Mucosa of gallbladder (tissue), 1 donor: Measurements from ENCODE around the gene DCHS1. TPM values are rescaled to one million over a fixed set of nuclear protein-coding genes. Genes with fewer than 3 reads are reported as not detected.
"Not testable (repeated sequence)": the region's sequence is repeated elsewhere in the genome, so short reads cannot be mapped to it uniquely, and the experiment has no call there.

ENCODE experiments used
- DNase-seq: peaks from one replicate; pipeline ENCODE4 v3.0.0-alpha.2; 2020; ENCODE audit warnings: low spot score
- total RNA-seq: library from RNA; stranded (reverse); gene quantifications from one replicate; pipeline ENCODE4 v1.2.1, GENCODE V29; 2021
- donor health status: DM: no; HTN: no; CAD: no.

DCHS1 gene
- total RNA-seq = 25.1 TPM

- no peak for DNase-seq
These were observed at the start of gene DCHS1 for GRCh38 chr11:6655790-6656583. Gene DCHS1, minus strand, starts transcription at chr11:6655809. Its CDS starts 14,196 bp downstream, at chr11:6641613.

- DNase-seq = peak; percentile 65
These were observed 47.8 kb upstream of the DCHS1 start for GRCh38 chr11:6703247-6704063.

GRCh38 chr11:6701955-6702354 lies 46.3 kb upstream of the DCHS1 start:
- DNase-seq = not testable (repeated sequence)

- DNase-seq = no peak
These were observed 39.8 kb upstream of the DCHS1 start for GRCh38 chr11:6695377-6695776.

- DNase-seq = no peak
These were observed 38.6 kb upstream of the DCHS1 start for GRCh38 chr11:6694229-6694535.

- DNase-seq = no peak
These were observed 38.0 kb upstream of the DCHS1 start for GRCh38 chr11:6693342-6694228.

- no peak for DNase-seq
These were observed 36.5 kb upstream of the DCHS1 start for GRCh38 chr11:6692128-6692527.

GRCh38 chr11:6690431-6691132 lies 35.0 kb upstream of the DCHS1 start:
- not testable (repeated sequence) for DNase-seq

GRCh38 chr11:6687876-6688275 lies 32.3 kb upstream of the DCHS1 start:
- no peak for DNase-seq

- no peak for DNase-seq
These were observed 30.4 kb upstream of the DCHS1 start for GRCh38 chr11:6686006-6686405.

GRCh38 chr11:6684068-6684467 lies 28.5 kb upstream of the DCHS1 start:
- not testable (repeated sequence) for DNase-seq

GRCh38 chr11:6682936-6683861 lies 27.6 kb upstream of the DCHS1 start, which contains the start of gene MRPL17:
Gene MRPL17, minus strand, starts transcription at chr11:6683340. Its CDS starts 44 bp downstream, at chr11:6683296.
- DNase-seq = peak; percentile 100

- DNase-seq = no peak
These were observed 27.0 kb upstream of the DCHS1 start for GRCh38 chr11:6682591-6682935.

- no peak for DNase-seq
These were observed 26.3 kb upstream of the DCHS1 start for GRCh38 chr11:6681949-6682348.

- DNase-seq = no peak
These were observed 25.9 kb upstream of the DCHS1 start for GRCh38 chr11:6681505-6681904.

- DNase-seq = no peak
These were observed 21.4 kb upstream of the DCHS1 start for GRCh38 chr11:6677018-6677417.

- DNase-seq = no peak
These were observed 19.3 kb upstream of the DCHS1 start for GRCh38 chr11:6674862-6675261.

GRCh38 chr11:6674219-6674597 lies 18.6 kb upstream of the DCHS1 start:
- DNase-seq = no peak

- DNase-seq = no peak
These were observed 18.1 kb upstream of the DCHS1 start for GRCh38 chr11:6673523-6674218.

- no peak for DNase-seq
These were observed 16.4 kb upstream of the DCHS1 start for GRCh38 chr11:6671991-6672390.
